Upper lobe of left lung (tissue), 4 donors: ENCODE measurements around the gene RNH1.

Experiments used
- EP300 ChIP-seq, 4 donors: sonication (generic); formaldehyde crosslinking; IDR thresholded peaks; one replicate each; pipeline ENCODE4 v1.5.1; 2017; ENCODE audit warnings: antibody characterized with exemption in 4 of 4, control low read depth in 2 of 4
- POLR2A ChIP-seq, 4 donors: fragments of 450-650 bp; IDR thresholded peaks; one replicate each; pipeline ENCODE4 v1.5.1; 2016 to 2017; ENCODE audit warnings: antibody characterized with exemption in 4 of 4, mild to moderate bottlenecking in 2 of 4
- POLR2AphosphoS5 ChIP-seq, 2 donors: sonication (generic); formaldehyde crosslinking; IDR thresholded peaks; one replicate each; pipeline ENCODE4 v1.5.1; 2017; ENCODE audit warnings: antibody characterized with exemption in 2 of 2
- TF ChIP-seq, protein P1 (sequence below), 6 experiments: fragments of 450-650 bp in 4 of 6; fragments of 200-600 bp in 2 of 6; sonication (generic) in 2 of 6; IDR thresholded peaks; one replicate each; pipeline ENCODE4 v1.5.1; 2016 to 2019; ENCODE audit warnings: antibody characterized with exemption in 6 of 6

DNA sequence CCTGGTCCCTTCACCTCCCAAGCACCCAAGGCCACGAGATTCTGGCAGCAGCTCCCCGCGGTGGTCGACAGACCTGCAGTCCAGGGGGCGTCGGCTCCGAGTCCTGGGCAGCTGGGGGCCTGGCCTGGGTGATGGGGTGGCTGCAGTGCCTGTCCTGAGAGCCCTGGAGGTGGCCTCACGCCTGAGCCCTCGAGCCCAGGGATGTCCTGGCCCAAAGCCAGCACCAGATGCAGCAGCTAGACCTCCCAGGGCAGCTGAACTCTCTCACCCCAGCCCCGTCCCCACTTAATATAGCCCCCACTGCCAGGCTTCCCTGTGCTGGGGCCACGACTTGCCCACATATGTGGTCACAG lies 46.9 kb upstream of the RNH1 start:
- TF ChIP-seq, protein P1, sequence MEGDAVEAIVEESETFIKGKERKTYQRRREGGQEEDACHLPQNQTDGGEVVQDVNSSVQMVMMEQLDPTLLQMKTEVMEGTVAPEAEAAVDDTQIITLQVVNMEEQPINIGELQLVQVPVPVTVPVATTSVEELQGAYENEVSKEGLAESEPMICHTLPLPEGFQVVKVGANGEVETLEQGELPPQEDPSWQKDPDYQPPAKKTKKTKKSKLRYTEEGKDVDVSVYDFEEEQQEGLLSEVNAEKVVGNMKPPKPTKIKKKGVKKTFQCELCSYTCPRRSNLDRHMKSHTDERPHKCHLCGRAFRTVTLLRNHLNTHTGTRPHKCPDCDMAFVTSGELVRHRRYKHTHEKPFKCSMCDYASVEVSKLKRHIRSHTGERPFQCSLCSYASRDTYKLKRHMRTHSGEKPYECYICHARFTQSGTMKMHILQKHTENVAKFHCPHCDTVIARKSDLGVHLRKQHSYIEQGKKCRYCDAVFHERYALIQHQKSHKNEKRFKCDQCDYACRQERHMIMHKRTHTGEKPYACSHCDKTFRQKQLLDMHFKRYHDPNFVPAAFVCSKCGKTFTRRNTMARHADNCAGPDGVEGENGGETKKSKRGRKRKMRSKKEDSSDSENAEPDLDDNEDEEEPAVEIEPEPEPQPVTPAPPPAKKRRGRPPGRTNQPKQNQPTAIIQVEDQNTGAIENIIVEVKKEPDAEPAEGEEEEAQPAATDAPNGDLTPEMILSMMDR (IDR thresholded peaks at IDR 0.05), result no peak
- TF ChIP-seq POLR2A (IDR thresholded peaks at IDR 0.05) (no peak), POLR2AphosphoS5 (IDR thresholded peaks at IDR 0.05) (no peak), EP300 (IDR thresholded peaks at IDR 0.05) (no peak)
